Upper lobe of left lung (tissue), 4 donors: ENCODE results near the gene AFF3.

Source experiments
- CTCF ChIP-seq, 6 experiments: fragments of 450-650 bp in 4 of 6; fragments of 200-600 bp in 2 of 6; sonication (generic) in 2 of 6; IDR thresholded peaks; one replicate each; pipeline ENCODE4 v1.5.1; 2016 to 2019; ENCODE audit warnings: antibody characterized with exemption in 6 of 6
- EP300 ChIP-seq, 4 donors: sonication (generic); formaldehyde crosslinking; IDR thresholded peaks; one replicate each; pipeline ENCODE4 v1.5.1; 2017; ENCODE audit warnings: antibody characterized with exemption in 4 of 4, control low read depth in 2 of 4
- POLR2A ChIP-seq, 4 donors: fragments of 450-650 bp; IDR thresholded peaks; one replicate each; pipeline ENCODE4 v1.5.1; 2016 to 2017; ENCODE audit warnings: antibody characterized with exemption in 4 of 4, mild to moderate bottlenecking in 2 of 4
- POLR2AphosphoS5 ChIP-seq, 2 donors: sonication (generic); formaldehyde crosslinking; IDR thresholded peaks; one replicate each; pipeline ENCODE4 v1.5.1; 2017; ENCODE audit warnings: antibody characterized with exemption in 2 of 2

- TF ChIP-seq CTCF (IDR thresholded peaks at IDR 0.05), result no peak
- TF ChIP-seq POLR2AphosphoS5 (IDR thresholded peaks at IDR 0.05), result no peak
- TF ChIP-seq POLR2A (IDR thresholded peaks at IDR 0.05), result no peak
- TF ChIP-seq EP300 (IDR thresholded peaks at IDR 0.05), result no peak
Observed at GRCh38 chr2:100135415-100135814, 7.0 kb downstream of the AFF3 start.
